Measurements from ENCODE around the gene MACROD2.

DNA sequence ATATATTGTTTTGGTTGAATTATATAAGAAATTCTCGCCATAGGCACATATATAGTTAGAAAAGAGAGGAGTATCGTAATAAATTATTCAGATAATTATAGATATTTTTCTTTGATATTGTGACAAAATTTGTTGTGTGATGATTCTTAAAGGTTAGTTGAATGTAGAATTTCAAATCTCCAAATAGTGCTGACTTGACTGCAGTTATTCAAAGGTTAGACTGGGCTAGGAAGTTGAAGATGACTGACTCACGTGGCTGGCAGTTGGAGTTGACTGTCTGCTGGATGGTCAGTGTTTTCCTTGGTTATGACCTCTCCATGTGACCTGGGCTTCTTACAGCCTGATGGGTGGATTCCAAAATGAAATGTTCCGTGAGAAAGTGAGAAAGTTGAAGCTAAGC is 286.8 kb downstream of the MACROD2 start:
- TF ChIP-seq POLR2A (IDR thresholded peaks at IDR 0.05; ENCODE audit: borderline replicate concordance, extremely low read depth, insufficient read depth, insufficient read length) (no peak), TCF7L2 (IDR thresholded peaks at IDR 0.05; ENCODE audit: borderline replicate concordance, extremely low read depth, insufficient read depth, insufficient read length) (no peak), RAD21 (IDR thresholded peaks at IDR 0.05; ENCODE audit: low read depth) (no peak), POLR2AphosphoS5 (IDR thresholded peaks at IDR 0.05; ENCODE audit: low read depth, low read length) (no peak)
- TF ChIP-seq, protein P1, sequence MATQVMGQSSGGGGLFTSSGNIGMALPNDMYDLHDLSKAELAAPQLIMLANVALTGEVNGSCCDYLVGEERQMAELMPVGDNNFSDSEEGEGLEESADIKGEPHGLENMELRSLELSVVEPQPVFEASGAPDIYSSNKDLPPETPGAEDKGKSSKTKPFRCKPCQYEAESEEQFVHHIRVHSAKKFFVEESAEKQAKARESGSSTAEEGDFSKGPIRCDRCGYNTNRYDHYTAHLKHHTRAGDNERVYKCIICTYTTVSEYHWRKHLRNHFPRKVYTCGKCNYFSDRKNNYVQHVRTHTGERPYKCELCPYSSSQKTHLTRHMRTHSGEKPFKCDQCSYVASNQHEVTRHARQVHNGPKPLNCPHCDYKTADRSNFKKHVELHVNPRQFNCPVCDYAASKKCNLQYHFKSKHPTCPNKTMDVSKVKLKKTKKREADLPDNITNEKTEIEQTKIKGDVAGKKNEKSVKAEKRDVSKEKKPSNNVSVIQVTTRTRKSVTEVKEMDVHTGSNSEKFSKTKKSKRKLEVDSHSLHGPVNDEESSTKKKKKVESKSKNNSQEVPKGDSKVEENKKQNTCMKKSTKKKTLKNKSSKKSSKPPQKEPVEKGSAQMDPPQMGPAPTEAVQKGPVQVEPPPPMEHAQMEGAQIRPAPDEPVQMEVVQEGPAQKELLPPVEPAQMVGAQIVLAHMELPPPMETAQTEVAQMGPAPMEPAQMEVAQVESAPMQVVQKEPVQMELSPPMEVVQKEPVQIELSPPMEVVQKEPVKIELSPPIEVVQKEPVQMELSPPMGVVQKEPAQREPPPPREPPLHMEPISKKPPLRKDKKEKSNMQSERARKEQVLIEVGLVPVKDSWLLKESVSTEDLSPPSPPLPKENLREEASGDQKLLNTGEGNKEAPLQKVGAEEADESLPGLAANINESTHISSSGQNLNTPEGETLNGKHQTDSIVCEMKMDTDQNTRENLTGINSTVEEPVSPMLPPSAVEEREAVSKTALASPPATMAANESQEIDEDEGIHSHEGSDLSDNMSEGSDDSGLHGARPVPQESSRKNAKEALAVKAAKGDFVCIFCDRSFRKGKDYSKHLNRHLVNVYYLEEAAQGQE (IDR thresholded peaks at IDR 0.05; ENCODE audit: low read depth), result no peak
- TF ChIP-seq, protein P2, sequence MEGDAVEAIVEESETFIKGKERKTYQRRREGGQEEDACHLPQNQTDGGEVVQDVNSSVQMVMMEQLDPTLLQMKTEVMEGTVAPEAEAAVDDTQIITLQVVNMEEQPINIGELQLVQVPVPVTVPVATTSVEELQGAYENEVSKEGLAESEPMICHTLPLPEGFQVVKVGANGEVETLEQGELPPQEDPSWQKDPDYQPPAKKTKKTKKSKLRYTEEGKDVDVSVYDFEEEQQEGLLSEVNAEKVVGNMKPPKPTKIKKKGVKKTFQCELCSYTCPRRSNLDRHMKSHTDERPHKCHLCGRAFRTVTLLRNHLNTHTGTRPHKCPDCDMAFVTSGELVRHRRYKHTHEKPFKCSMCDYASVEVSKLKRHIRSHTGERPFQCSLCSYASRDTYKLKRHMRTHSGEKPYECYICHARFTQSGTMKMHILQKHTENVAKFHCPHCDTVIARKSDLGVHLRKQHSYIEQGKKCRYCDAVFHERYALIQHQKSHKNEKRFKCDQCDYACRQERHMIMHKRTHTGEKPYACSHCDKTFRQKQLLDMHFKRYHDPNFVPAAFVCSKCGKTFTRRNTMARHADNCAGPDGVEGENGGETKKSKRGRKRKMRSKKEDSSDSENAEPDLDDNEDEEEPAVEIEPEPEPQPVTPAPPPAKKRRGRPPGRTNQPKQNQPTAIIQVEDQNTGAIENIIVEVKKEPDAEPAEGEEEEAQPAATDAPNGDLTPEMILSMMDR (IDR thresholded peaks at IDR 0.05 in 2 of 3, conservative IDR thresholded peaks at IDR 0.05 in 1 of 3; ENCODE audit: borderline replicate concordance in 1 of 3, insufficient read depth in 1 of 3, low read depth in 2 of 3, low read length in 2 of 3), result no peak
- TF ChIP-seq, protein P3, sequence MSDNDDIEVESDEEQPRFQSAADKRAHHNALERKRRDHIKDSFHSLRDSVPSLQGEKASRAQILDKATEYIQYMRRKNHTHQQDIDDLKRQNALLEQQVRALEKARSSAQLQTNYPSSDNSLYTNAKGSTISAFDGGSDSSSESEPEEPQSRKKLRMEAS (IDR thresholded peaks at IDR 0.05), result no peak

Data from HCT116 (cell line).